SK-N-SH (cell line): Measurements from ENCODE around the gene KLHDC7A.

Experiments
- CHD2 ChIP-seq: fragments of 150-350 bp; IDR thresholded peaks from 2 replicates; pipeline ENCODE4 v1.6.1; 2018; ENCODE audit warnings: low read length; ENCODE audit not compliant: partially characterized antibody
- ELF1 ChIP-seq: IDR thresholded peaks from 2 replicates; pipeline ENCODE4 v1.4.0; 2012
- EZH2phosphoT487 ChIP-seq: fragments of 200-600 bp; sonication (generic); IDR thresholded peaks from 2 replicates; pipeline ENCODE4 v1.6.1; 2017; ENCODE audit warnings: low read depth, mixed run types, mild to moderate bottlenecking, antibody characterized with exemption, moderate library complexity, borderline replicate concordance
- RAD21 ChIP-seq: IDR thresholded peaks from 2 replicates; pipeline ENCODE4 v1.6.1; 2012; ENCODE audit warnings: mild to moderate bottlenecking, low read length
- TCF12 ChIP-seq: IDR thresholded peaks from 2 replicates; pipeline ENCODE4 v1.4.0; 2012
- TF ChIP-seq, protein P1 (sequence below): IDR thresholded peaks from 2 replicates; pipeline ENCODE4 v1.4.0; 2012; ENCODE audit warnings: low read depth
- TF ChIP-seq, protein P2 (sequence below): fragments of 200-600 bp; sonication (generic); IDR thresholded peaks from 2 replicates; pipeline ENCODE4 v1.6.1; 2017; ENCODE audit warnings: antibody characterized with exemption, mild to moderate bottlenecking, moderate library complexity
- TF ChIP-seq, protein P3 (sequence below): IDR thresholded peaks from 2 replicates; pipeline ENCODE4 v1.6.1; 2012; ENCODE audit warnings: mild to moderate bottlenecking, low read depth, low read length, moderate library complexity

DNA sequence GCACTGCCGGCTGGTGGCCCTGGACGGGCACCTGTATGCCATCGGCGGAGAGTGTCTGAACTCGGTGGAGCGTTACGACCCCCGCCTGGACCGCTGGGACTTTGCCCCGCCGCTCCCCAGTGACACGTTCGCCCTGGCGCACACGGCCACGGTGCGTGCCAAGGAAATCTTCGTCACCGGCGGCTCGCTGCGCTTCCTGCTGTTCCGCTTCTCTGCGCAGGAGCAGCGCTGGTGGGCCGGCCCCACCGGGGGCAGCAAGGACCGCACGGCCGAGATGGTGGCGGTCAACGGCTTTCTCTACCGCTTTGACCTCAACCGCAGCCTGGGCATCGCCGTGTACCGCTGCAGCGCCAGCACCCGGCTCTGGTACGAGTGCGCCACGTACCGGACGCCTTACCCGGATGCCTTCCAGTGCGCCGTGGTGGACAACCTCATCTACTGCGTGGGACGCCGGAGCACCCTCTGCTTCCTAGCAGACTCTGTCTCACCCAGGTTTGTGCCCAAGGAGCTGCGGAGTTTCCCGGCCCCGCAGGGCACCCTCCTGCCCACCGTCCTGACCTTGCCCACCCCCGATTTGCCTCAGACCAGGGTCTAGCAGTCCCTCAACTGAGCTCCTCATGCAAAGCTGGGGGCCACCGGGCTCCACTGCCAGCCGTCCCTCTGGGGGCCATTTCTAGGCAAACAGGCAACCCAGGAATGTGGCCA is 2.1 kb downstream of the KLHDC7A start:
- TF ChIP-seq, protein P1, sequence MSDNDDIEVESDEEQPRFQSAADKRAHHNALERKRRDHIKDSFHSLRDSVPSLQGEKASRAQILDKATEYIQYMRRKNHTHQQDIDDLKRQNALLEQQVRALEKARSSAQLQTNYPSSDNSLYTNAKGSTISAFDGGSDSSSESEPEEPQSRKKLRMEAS = no peak
- TF ChIP-seq ELF1 = no peak
- TF ChIP-seq EZH2phosphoT487 = no peak
- TF ChIP-seq, protein P2, sequence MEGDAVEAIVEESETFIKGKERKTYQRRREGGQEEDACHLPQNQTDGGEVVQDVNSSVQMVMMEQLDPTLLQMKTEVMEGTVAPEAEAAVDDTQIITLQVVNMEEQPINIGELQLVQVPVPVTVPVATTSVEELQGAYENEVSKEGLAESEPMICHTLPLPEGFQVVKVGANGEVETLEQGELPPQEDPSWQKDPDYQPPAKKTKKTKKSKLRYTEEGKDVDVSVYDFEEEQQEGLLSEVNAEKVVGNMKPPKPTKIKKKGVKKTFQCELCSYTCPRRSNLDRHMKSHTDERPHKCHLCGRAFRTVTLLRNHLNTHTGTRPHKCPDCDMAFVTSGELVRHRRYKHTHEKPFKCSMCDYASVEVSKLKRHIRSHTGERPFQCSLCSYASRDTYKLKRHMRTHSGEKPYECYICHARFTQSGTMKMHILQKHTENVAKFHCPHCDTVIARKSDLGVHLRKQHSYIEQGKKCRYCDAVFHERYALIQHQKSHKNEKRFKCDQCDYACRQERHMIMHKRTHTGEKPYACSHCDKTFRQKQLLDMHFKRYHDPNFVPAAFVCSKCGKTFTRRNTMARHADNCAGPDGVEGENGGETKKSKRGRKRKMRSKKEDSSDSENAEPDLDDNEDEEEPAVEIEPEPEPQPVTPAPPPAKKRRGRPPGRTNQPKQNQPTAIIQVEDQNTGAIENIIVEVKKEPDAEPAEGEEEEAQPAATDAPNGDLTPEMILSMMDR = no peak
- TF ChIP-seq CHD2 = no peak
- TF ChIP-seq TCF12 = no peak
- TF ChIP-seq, protein P3, sequence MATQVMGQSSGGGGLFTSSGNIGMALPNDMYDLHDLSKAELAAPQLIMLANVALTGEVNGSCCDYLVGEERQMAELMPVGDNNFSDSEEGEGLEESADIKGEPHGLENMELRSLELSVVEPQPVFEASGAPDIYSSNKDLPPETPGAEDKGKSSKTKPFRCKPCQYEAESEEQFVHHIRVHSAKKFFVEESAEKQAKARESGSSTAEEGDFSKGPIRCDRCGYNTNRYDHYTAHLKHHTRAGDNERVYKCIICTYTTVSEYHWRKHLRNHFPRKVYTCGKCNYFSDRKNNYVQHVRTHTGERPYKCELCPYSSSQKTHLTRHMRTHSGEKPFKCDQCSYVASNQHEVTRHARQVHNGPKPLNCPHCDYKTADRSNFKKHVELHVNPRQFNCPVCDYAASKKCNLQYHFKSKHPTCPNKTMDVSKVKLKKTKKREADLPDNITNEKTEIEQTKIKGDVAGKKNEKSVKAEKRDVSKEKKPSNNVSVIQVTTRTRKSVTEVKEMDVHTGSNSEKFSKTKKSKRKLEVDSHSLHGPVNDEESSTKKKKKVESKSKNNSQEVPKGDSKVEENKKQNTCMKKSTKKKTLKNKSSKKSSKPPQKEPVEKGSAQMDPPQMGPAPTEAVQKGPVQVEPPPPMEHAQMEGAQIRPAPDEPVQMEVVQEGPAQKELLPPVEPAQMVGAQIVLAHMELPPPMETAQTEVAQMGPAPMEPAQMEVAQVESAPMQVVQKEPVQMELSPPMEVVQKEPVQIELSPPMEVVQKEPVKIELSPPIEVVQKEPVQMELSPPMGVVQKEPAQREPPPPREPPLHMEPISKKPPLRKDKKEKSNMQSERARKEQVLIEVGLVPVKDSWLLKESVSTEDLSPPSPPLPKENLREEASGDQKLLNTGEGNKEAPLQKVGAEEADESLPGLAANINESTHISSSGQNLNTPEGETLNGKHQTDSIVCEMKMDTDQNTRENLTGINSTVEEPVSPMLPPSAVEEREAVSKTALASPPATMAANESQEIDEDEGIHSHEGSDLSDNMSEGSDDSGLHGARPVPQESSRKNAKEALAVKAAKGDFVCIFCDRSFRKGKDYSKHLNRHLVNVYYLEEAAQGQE = no peak
- TF ChIP-seq RAD21 = peak; percentile 32
